Measurements from ENCODE around the gene APOL5. TPM values are rescaled to one million over a fixed set of nuclear protein-coding genes. Genes with fewer than 3 reads are reported as not detected.
"Not testable (repeated sequence)": the region's sequence is repeated elsewhere in the genome, so short reads cannot be mapped to it uniquely, and the experiment has no call there.

The APOL5 gene
- total RNA-seq (2012; rRNA removed), result 0.22 TPM in 1 of 2 replicates, not detected in the other

DNA sequence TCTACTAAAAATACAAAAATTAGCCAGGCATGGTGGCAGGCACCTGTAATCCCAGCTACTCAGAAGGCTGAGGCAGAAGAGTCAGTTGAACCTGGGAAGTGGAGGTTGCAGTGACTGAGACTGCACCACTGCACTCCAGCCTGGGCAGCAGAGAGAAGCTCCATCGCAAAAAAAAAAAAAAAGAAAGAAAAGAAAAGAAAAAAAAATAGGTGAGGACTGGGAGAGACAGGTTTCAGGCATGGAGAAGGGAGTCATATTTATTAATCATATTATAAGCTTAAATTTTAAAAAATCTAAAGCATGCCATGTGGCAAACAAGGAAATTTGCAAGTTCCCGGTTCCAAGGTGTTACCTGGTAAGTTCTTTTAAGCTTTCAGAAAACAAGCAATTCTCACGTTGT lies at the start of gene APOL5:
Gene APOL5, plus strand, starts transcription at position 301 of the 400 bp plus-strand sequence. Its CDS starts 0 bp downstream, at position 301.
- no peaks in the 10 kb centered on the region for H3K36me3 ChIP-seq (ENCODE audit: insufficient read depth, low read length)
- no peak within 1 kb of the TSS for H3K9ac ChIP-seq (ENCODE audit: low read depth, low read length)
- H3K9me3 ChIP-seq (replicated peaks; ENCODE audit: low read length), result no peaks in the 10 kb centered on the region
- no peak within 1 kb of the TSS for H3K4me2 ChIP-seq (ENCODE audit: low read length)
- H3K4me1 ChIP-seq (ENCODE audit: control insufficient read depth, insufficient read depth, low read length), result no peaks in the 10 kb centered on the region
- H3K4me3 ChIP-seq (ENCODE audit: low read length), result no peak within 1 kb of the TSS
- peaks cover 13% of the 10 kb centered on the region for H3K27me3 ChIP-seq (ENCODE audit: control insufficient read depth, insufficient read depth, low read length)

DNA sequence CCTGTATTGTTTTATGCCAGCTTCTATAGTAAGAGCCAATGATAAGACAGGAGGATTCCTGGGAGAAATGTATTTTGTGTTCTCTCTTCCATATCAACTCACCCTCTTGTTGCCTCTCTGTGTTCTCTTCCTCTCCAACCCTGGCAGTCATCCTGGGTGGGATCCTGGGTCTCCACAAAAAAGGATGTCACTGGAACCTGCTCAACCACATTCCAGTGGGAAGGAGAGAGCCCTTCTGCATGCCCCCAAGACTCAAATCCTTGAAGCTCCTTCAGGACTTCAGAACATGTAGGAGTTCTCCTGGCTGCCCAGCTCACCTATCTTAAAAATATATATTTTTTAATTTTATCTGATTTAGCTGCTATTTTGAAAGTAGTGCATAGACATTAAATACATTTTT lies 43.3 kb upstream of the APOL5 start:
- Histone ChIP-seq H3K9ac (ENCODE audit: low read depth, low read length) (no peak overlapping the region), H3K4me1 (ENCODE audit: control insufficient read depth, insufficient read depth, low read length) (no peaks in the 10 kb centered on the region), H3K4me3 (ENCODE audit: low read length) (no peak overlapping the region), H3K36me3 (ENCODE audit: insufficient read depth, low read length) (no peaks in the 10 kb centered on the region), H3K4me2 (ENCODE audit: low read length) (no peak overlapping the region), H3K27me3 (ENCODE audit: control insufficient read depth, insufficient read depth, low read length) (peaks cover 5% of the 10 kb centered on the region), H3K9me3 (replicated peaks; ENCODE audit: low read length) (no peaks in the 10 kb centered on the region)

- not testable (repeated sequence) for H3K4me1 ChIP-seq (ENCODE audit: control insufficient read depth, insufficient read depth, low read length); H3K4me2 ChIP-seq (ENCODE audit: low read length); H3K4me3 ChIP-seq (ENCODE audit: low read length); H3K9me3 ChIP-seq (replicated peaks; ENCODE audit: low read length); H3K9ac ChIP-seq (ENCODE audit: low read depth, low read length); H3K36me3 ChIP-seq (ENCODE audit: insufficient read depth, low read length); H3K27me3 ChIP-seq (ENCODE audit: control insufficient read depth, insufficient read depth, low read length)
Observed at GRCh38 chr22:35676065-35676464, 41.6 kb upstream of the APOL5 start.

DNA sequence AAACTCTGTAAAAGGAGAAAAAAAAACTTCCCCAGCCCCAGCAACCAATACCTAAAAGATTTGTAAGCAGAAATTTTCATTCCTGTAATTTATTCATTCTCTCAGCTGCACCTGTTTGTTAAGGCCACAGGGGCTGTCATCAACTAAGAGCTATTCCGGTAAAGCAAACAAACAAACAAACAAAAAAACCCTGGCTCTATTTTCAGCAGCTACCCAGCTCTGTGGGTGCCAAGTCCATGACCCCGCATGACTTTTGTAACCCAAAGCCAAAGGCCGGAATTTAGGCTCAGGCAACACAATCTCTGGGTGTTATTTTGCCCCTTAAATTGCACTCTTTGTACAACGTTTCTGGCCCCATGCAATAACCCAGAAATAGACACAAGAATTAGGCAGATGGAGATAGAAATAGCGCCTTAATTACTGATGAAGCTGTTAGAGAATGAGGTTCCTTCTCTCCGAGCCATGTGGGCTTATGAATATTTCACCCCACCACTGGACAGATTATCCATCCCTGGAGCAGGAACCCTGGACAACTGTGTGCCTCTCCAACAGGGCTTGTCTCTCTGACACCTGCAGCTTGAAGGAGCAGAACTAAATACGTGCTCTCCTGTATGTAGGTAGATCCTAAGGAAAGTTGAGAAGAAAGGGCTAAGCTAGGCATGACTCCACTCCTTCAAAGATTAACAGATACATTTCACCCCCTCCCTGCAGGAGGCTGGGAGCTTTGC lies 40.0 kb upstream of the APOL5 start:
- Histone ChIP-seq H3K4me1 (ENCODE audit: control insufficient read depth, insufficient read depth, low read length) (no peaks in the 10 kb centered on the region), H3K9me3 (replicated peaks; ENCODE audit: low read length) (no peaks in the 10 kb centered on the region), H3K27me3 (ENCODE audit: control insufficient read depth, insufficient read depth, low read length) (peaks cover 5% of the 10 kb centered on the region), H3K4me3 (ENCODE audit: low read length) (no peak overlapping the region), H3K4me2 (ENCODE audit: low read length) (no peak overlapping the region), H3K36me3 (ENCODE audit: insufficient read depth, low read length) (no peaks in the 10 kb centered on the region), H3K9ac (ENCODE audit: low read depth, low read length) (no peak overlapping the region)

GRCh38 chr22:35678836-35679235 lies 38.8 kb upstream of the APOL5 start:
- Histone ChIP-seq H3K36me3 (ENCODE audit: insufficient read depth, low read length) (no peaks in the 10 kb centered on the region), H3K4me1 (ENCODE audit: control insufficient read depth, insufficient read depth, low read length) (no peaks in the 10 kb centered on the region), H3K27me3 (ENCODE audit: control insufficient read depth, insufficient read depth, low read length) (peaks cover 5% of the 10 kb centered on the region)

DNA sequence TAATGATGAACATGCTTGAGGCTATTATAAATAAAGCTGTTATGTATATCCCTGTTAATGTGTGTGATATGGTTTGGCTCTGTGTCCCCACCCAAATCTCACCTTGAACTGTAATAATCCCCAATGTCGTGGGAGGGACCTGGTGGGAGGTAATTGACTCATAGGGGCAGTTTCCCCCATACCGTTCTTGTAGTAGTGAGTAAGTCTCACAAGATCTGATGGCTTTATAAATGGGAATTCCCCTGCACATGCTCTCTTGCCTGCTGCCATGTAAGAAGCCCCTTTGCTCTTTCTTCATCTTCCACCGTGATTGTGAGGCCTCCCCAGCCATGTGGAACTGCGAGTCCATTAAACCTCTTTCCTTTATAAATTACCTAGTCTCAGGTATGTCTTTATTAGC lies 38.2 kb upstream of the APOL5 start:
- H3K9ac ChIP-seq (ENCODE audit: low read depth, low read length); H3K4me3 ChIP-seq (ENCODE audit: low read length); H3K36me3 ChIP-seq (ENCODE audit: insufficient read depth, low read length); H3K4me2 ChIP-seq (ENCODE audit: low read length); H3K4me1 ChIP-seq (ENCODE audit: control insufficient read depth, insufficient read depth, low read length); H3K9me3 ChIP-seq (replicated peaks; ENCODE audit: low read length); H3K27me3 ChIP-seq (ENCODE audit: control insufficient read depth, insufficient read depth, low read length): not testable (repeated sequence)

More at GRCh38 chr22:35678836-35679235, 38.8 kb upstream of the APOL5 start:
- Histone ChIP-seq H3K4me2 (ENCODE audit: low read length) (no peak overlapping the region), H3K9ac (ENCODE audit: low read depth, low read length) (no peak overlapping the region), H3K9me3 (replicated peaks; ENCODE audit: low read length) (no peaks in the 10 kb centered on the region), H3K4me3 (ENCODE audit: low read length) (no peak overlapping the region)

GRCh38 chr22:35681454-35682052 lies 36.1 kb upstream of the APOL5 start:
- Histone ChIP-seq H3K27me3 (ENCODE audit: control insufficient read depth, insufficient read depth, low read length) (peaks cover 5% of the 10 kb centered on the region), H3K36me3 (ENCODE audit: insufficient read depth, low read length) (no peaks in the 10 kb centered on the region), H3K4me2 (ENCODE audit: low read length) (no peak overlapping the region), H3K4me3 (ENCODE audit: low read length) (no peak overlapping the region), H3K9ac (ENCODE audit: low read depth, low read length) (no peak overlapping the region), H3K9me3 (replicated peaks; ENCODE audit: low read length) (no peaks in the 10 kb centered on the region), H3K4me1 (ENCODE audit: control insufficient read depth, insufficient read depth, low read length) (no peaks in the 10 kb centered on the region)

- H3K4me2 ChIP-seq (ENCODE audit: low read length), result no peak overlapping the region
- H3K36me3 ChIP-seq (ENCODE audit: insufficient read depth, low read length), result no peaks in the 10 kb centered on the region
- no peaks in the 10 kb centered on the region for H3K9me3 ChIP-seq (replicated peaks; ENCODE audit: low read length)
- no peaks in the 10 kb centered on the region for H3K4me1 ChIP-seq (ENCODE audit: control insufficient read depth, insufficient read depth, low read length)
- H3K27me3 ChIP-seq (ENCODE audit: control insufficient read depth, insufficient read depth, low read length), result no peaks in the 10 kb centered on the region
- no peak overlapping the region for H3K4me3 ChIP-seq (ENCODE audit: low read length)
- H3K9ac ChIP-seq (ENCODE audit: low read depth, low read length), result no peak overlapping the region
Observed at GRCh38 chr22:35683560-35683959, 34.1 kb upstream of the APOL5 start.

DNA sequence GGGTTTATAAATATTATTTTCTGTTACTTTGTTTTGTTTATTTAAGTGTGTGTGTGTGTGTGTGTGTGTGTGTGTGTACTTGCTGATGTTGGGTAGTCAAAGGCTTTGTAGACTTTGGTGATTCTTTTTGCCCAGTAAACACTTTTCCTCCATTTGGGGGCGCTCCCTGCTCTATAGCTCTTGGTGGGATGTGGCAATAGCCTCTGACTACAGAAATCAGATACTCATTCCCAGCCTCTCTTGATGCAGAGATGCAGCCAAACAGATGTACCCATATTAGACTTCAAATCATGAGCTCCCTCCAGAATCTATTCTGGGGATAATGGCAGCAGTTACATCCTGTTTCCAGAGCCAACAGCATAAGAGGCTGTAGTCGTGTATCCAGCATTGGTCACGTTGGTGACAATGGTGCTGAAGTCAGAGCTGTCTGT lies 33.4 kb upstream of the APOL5 start:
- H3K36me3 ChIP-seq (ENCODE audit: insufficient read depth, low read length), result no peaks in the 10 kb centered on the region
- no peak overlapping the region for H3K4me2 ChIP-seq (ENCODE audit: low read length)
- H3K4me1 ChIP-seq (ENCODE audit: control insufficient read depth, insufficient read depth, low read length), result no peaks in the 10 kb centered on the region
- no peak overlapping the region for H3K4me3 ChIP-seq (ENCODE audit: low read length)
- no peaks in the 10 kb centered on the region for H3K9me3 ChIP-seq (replicated peaks; ENCODE audit: low read length)
- H3K9ac ChIP-seq (ENCODE audit: low read depth, low read length), result no peak overlapping the region
- no peaks in the 10 kb centered on the region for H3K27me3 ChIP-seq (ENCODE audit: control insufficient read depth, insufficient read depth, low read length)

DNA sequence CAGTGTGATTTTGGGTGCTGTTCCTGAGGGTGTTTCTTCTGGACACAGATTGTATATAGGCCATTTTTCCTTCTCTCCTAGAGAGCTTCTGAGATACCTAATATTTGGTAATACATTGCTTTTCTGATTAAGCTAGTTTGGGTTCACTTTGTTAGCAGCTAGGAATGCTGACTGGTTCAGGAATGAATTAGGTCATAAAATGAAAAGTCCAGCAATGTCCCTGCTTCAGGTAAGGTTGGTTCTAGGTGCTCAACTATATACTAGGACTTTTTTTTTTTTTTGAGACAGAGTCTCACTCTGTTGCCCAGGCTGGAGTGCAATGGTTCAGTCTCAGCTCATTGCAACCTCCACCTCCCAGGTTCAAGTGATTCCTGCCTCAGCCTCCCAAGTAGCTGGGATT lies 32.9 kb upstream of the APOL5 start:
- no peak overlapping the region for H3K9ac ChIP-seq (ENCODE audit: low read depth, low read length)

GRCh38 chr22:35685731-35686130 lies 31.9 kb upstream of the APOL5 start:
- H3K36me3 ChIP-seq (ENCODE audit: insufficient read depth, low read length), result no peaks in the 10 kb centered on the region
- H3K9me3 ChIP-seq (replicated peaks; ENCODE audit: low read length), result no peaks in the 10 kb centered on the region
- no peak overlapping the region for H3K4me2 ChIP-seq (ENCODE audit: low read length)
- H3K4me3 ChIP-seq (ENCODE audit: low read length), result no peak overlapping the region
- no peak overlapping the region for H3K9ac ChIP-seq (ENCODE audit: low read depth, low read length)
- H3K27me3 ChIP-seq (ENCODE audit: control insufficient read depth, insufficient read depth, low read length), result no peaks in the 10 kb centered on the region
- H3K4me1 ChIP-seq (ENCODE audit: control insufficient read depth, insufficient read depth, low read length), result no peaks in the 10 kb centered on the region

More for the DNA sequence above, 32.9 kb upstream of the APOL5 start:
- Histone ChIP-seq H3K4me2 (ENCODE audit: low read length) (no peak overlapping the region), H3K36me3 (ENCODE audit: insufficient read depth, low read length) (no peaks in the 10 kb centered on the region), H3K27me3 (ENCODE audit: control insufficient read depth, insufficient read depth, low read length) (no peaks in the 10 kb centered on the region), H3K4me1 (ENCODE audit: control insufficient read depth, insufficient read depth, low read length) (no peaks in the 10 kb centered on the region), H3K4me3 (ENCODE audit: low read length) (no peak overlapping the region), H3K9me3 (replicated peaks; ENCODE audit: low read length) (no peaks in the 10 kb centered on the region)

GRCh38 chr22:35686298-35686697 lies 31.4 kb upstream of the APOL5 start:
- Histone ChIP-seq H3K9me3 (replicated peaks; ENCODE audit: low read length) (no peaks in the 10 kb centered on the region), H3K27me3 (ENCODE audit: control insufficient read depth, insufficient read depth, low read length) (no peaks in the 10 kb centered on the region), H3K4me2 (ENCODE audit: low read length) (no peak overlapping the region), H3K4me1 (ENCODE audit: control insufficient read depth, insufficient read depth, low read length) (no peaks in the 10 kb centered on the region), H3K9ac (ENCODE audit: low read depth, low read length) (no peak overlapping the region), H3K4me3 (ENCODE audit: low read length) (no peak overlapping the region), H3K36me3 (ENCODE audit: insufficient read depth, low read length) (no peaks in the 10 kb centered on the region)

All from skeletal muscle satellite cell (primary cell).